ENCODE data around the gene OPHN1.
"Not testable (repeated sequence)": the region's sequence is repeated elsewhere in the genome, so short reads cannot be mapped to it uniquely, and the experiment has no call there.

The OPHN1 gene

DNA sequence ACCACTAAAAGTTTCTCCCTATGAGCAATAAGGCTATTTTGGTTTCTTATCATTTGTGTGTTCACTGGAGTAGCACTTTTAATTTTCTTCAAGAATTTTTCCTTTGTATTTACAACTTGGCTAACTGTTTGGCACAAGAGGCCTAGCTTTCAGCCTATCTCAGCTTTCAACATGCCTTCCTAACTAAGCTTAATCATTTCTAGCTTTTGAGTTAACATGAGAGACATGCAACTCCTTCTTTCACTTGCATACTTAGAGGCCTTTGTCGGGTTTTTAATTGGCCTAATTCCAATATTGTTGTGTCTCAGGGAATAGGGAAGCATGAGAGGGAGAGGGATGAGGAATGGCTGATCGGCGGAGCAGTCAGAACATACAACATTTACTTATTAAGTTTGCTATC, 349.8 kb downstream of the OPHN1 start:
- DNase-seq (ENCODE audit: extremely low read depth in 1 of 2, low read depth in 1 of 2) = no peak

DNA sequence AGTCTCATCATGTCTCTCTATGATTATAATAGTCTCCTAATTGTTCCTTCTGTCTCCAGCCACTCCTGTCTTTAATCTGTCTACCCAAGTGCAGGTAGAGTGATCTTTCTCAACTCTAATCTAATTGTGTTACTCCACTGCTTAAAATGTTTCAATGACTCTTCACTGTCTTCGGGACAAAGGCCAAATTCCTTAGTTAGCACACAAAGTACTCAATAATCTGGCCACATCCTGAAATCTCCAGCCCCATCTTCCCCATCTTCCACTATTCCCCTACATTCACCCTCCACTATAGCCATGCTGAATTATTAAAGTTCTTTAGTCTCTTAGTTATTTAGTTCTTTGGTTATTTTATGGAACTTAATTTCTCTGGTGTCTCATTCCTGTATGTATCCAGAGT, 353.3 kb downstream of the OPHN1 start:
- DNase-seq (ENCODE audit: extremely low read depth in 1 of 2, low read depth in 1 of 2) = no peak

DNA sequence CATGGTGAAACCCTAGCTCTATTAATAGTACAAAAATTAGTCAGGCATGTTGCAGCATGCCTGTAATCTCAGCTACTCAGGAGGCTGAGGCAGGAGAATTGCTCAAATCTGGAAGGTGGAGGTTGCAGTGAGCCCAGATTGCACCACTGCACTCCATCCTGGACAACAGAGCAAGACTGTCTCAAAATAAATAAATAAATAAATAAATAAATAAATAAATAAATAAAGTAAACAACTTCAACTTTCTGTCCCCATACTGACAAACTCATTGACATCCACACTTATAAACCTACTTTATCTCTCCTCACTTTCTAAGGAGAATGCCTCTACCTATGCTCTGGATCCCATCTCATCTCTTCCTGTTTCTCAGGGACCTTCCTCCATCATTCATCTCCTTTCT, 354.5 kb downstream of the OPHN1 start:
- not testable (repeated sequence) for DNase-seq (ENCODE audit: extremely low read depth in 1 of 2, low read depth in 1 of 2)

DNA sequence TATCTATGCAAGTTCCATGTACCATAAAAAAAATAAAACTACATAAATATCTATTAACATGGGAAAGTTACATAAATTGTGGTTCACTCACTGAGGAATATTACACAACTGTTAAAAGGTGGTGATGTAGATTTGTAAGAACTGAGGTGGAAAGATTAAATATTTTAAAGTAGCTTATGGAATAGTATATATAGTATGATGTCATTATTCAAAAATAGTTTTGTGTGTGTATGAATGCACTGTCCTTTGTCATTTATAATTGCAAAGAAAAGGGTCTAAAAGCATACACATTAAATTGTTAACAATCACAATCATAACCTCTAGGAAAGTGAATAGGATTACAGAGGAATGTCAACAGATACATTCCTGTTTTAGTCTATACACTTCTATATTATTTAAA, 355.9 kb downstream of the OPHN1 start:
- DNase-seq (ENCODE audit: extremely low read depth in 1 of 2, low read depth in 1 of 2) = no peak

DNA sequence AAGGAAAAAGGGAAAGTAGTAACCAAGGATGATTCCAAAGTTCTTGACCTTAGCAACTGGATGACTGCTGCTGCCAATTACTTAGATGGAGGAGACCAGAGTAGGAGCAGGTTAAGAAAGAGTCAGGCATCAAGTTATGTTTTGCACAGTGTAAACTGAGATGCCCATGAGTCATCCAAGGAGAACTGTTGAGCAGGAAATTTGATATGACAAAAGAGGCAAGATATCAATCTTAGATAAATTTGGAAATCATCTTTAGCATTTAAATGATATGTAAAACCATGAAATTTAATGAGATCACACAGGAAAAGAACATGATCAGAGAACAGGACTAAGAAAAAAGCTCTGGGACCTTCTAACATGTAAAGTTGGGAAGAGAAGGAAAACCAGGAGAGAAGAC, 361.3 kb downstream of the OPHN1 start:
- DNase-seq (ENCODE audit: extremely low read depth in 1 of 2, low read depth in 1 of 2) = no peak

DNA sequence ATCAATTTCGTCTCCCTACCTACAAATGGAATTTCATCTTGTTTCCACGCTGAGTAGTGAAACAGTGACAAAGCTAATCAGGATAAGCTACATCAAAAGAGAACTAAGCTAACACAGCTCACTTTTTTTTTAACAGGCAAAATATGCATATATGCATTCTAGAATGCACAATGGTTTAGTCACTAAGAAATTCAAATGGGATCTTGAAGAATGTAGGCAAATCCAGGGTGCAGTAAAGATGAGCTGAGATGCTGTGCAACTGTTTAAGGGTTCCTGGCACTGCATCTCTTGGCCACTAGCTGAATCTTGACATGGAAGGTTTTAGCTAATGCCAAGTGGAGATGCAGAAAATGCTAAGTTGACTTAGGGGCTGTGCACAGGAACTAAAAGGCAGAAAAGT, 363.2 kb downstream of the OPHN1 start:
- not testable (repeated sequence) for DNase-seq (ENCODE audit: extremely low read depth in 1 of 2, low read depth in 1 of 2)

DNA sequence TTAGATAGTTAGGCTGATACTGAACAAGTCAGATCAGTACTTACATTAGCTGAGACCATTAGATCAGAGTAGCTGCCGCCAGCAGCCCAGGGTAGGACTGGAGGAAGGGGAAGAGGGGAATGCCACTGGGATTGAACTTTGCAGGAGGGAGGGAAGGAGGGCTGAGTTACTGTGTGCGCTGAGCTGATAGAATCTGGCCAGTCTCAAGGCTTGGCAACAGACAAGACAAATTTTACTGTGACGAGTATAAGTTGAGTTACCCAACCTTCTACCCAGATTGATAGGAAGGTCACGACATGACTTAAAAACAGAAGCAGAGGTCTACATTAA, 372.1 kb downstream of the OPHN1 start:
- DNase-seq (ENCODE audit: extremely low read depth in 1 of 2, low read depth in 1 of 2) = no peak

DNA sequence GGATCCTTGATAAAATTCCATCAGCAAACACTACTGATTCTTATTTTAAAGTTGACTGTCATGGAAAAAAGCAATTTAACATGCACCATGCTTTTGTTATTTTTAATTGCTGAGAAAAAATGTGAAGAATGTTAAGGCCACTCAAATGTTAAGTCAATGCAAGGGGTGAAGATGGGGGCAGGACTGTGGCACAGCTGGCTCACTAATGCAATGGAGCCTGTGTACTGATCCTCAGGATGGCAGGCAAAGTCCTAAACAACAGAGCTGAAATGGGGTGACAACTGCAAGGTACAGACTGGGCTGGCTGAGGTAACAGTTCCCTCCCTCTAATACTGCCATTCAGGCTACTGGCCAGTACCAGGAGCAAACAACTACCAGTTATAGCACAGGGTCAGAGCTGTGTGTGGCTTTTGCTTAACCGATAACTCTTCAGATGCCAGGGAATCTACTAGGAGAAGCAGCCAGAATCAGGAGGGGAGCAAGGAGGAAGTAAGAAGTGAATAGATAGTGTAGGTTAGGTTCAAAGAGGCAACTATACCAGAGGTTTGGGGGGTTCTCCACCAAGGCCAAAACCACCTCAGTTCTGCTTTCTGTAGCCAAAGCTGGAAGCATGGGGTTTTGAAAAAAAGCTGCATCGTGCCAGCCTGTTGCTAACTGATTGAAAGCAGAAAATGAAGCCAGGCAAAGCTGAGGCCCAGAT, 372.6 kb downstream of the OPHN1 start:
- no peak for DNase-seq (ENCODE audit: extremely low read depth in 1 of 2, low read depth in 1 of 2)

DNA sequence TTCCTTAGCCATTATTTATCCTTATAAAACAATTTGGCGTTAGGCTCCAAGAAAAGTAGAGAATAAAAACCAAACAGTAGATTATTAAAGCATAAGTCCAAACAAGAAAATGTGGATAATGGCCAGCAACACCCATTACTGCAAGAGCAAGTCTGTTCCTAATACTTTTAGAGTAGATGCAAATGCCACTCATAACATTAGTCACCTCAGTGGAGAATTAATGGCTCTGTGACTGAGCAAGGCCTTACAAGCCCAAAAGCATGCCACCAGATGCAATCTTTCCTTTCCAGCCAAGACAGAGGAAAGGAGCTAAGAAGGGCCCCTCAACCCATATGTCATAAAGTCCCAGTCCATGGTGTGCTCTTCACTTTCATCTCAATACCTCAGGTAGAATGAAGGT, 373.8 kb downstream of the OPHN1 start:
- DNase-seq (ENCODE audit: extremely low read depth in 1 of 2, low read depth in 1 of 2) = no peak

DNA sequence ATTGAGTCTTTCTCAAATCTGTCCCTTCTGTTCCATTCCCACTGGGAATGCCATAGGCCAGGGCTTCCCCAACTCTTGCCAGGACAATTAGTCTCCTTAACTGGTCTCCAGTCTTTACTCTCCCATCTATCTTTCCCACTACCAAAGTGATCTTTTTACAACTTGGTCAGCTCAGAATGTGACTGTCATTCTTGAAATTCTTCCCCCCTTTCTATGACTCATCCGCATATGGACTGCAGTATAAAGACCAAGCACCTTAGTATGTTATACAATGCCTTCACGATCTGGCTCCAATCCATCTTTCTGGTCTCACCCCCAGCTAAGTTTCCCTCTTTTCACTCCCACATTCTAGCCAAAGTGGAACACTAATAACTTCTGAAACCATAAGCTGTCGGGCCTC, 383.8 kb downstream of the OPHN1 start:
- DNase-seq (ENCODE audit: extremely low read depth in 1 of 2, low read depth in 1 of 2) = no peak

DNA sequence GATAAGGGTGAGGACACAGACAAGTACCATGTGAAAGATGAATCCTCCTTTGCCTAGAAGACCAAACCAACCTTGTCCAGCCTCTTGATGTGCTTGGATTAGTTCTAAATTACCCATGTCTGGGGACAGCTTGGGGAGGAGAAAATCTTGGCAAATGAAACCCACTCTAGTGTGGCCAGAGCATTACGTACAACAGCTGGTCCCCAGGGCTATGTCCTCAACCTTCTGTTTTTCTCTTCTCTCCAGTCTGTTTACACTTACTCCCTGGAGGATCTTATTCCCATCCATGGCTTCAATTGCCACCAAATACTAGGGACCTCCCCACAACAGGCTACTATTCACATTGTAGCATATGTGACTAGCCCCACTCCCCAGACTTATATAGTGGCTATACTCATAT, 384.5 kb downstream of the OPHN1 start:
- no peak for DNase-seq (ENCODE audit: extremely low read depth in 1 of 2, low read depth in 1 of 2)

DNA sequence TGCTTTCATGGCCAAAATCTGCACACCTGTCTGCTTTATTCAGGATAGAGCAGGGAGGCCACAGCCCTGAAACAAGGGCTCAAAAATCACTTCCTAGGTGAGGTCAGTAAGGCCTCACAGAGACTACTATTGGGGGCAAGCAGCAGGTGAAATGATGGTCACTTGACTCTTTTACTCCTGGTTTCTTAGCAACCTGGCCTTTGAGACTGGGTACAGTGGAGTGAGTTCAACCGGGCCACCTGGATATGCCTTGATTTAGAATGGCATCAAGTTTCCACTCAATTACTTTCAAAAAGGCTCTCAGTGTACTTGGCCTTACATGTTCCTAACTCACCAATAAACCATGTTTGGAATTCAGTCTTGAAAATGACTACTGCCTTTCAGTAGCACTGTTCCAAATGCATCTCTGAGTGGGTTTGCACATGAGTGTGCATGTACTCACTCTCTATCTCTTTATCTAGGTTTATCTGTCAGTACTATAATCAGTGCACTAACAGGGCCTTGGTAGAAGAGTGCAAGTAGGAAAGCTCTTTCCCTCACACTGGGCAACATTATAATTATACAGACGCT, 388.2 kb downstream of the OPHN1 start:
- DNase-seq (ENCODE audit: extremely low read depth in 1 of 2, low read depth in 1 of 2) = no peak

DNA sequence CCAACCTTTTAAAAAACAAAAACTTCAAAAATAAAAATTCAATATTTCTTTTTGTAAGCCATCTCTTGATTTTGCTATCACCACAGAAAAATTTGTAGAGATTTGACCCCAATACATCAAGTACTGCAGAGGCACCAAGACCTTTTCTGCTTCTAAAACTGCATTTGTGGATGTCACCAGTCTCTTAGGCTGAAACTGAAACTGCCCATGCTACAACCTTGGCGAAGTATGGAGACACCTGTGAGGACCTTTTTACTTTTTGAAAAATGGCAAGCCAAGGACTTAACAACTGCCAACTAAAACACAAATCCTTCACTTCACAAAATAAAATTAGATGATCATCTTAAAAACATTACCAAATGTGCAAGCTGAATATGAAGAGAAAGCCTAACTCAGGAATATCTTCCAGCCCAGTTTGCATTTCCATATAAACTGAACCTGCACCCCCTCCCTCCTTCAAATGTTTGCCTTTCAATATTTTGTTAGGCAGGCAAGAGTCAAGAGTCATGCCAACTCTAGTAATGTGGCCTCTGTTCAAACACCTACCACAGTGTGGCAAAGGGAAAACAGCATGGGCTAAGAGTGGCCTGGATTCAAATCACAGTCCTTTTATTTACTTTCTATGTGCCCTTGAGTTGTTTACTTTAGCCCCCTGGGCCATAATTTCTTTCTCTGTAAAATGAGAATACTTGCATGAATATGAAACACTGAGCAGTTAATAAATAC, 389.4 kb downstream of the OPHN1 start:
- no peak for DNase-seq (ENCODE audit: extremely low read depth in 1 of 2, low read depth in 1 of 2)

DNA sequence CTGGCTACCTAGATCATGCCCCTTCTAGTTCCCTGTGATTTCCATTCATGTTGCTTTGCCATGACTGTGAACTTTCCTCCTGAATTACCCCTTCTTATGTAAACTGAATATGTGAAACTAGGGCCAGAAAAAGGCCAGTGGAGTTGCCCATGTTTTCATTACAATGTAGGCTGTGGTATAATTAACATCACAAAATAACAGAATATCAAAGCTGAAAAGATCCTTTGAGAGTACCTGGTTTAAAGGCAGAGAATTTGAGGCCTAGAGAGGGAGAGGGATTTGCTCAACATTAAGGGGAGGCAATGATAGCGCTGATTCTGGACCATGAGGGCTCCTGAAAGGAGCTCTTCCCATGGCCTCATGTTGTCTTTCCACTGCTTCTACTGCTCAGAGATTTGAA, 392.2 kb downstream of the OPHN1 start:
- no peak for DNase-seq (ENCODE audit: extremely low read depth in 1 of 2, low read depth in 1 of 2)

DNA sequence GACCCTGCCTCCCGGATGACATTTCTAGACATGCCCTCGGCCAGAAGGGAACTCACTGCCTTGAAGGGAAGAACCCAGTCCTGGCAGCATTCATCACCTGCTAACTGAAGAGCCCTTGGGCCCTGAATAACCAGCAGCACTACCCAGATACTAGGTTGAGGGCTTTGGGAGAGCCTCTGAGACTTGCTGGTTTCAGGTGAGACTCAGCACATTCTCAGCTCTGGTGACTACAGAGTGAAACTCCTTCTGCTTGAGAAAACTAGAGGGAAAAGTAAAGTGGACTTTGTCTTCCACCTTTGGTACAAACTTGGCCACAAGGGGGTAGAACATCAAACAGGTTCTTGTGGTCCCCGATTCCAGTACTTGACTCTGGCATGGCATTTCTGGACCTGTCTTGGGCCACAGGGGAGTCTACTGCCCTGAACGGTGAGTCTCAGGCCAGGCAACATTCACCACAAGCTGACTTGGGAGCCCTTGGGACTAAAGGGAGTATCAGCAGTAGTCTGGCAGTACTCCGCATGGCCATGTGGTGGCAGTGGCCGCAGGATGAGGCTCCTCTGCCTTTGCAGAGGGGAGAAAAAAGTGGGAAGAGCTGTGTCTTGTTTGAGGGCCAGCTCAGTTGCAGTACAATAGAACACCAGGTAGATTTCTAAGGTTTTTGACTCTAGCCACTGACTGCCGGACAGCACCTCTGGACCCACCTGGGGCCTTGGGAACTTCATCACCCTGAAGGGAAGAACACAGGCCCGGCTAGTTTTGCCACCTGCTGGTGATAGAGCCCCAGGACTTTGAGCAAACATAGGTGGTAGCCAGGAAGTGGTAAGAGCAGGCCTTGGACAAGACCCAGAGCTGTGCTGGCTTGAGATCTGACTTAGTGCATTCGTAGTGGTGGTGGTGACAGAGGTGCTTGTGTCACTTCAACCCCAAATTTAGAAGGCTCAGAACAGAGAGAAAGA, 414.8 kb downstream of the OPHN1 start:
- no peak for DNase-seq (ENCODE audit: extremely low read depth in 1 of 2, low read depth in 1 of 2)

DNA sequence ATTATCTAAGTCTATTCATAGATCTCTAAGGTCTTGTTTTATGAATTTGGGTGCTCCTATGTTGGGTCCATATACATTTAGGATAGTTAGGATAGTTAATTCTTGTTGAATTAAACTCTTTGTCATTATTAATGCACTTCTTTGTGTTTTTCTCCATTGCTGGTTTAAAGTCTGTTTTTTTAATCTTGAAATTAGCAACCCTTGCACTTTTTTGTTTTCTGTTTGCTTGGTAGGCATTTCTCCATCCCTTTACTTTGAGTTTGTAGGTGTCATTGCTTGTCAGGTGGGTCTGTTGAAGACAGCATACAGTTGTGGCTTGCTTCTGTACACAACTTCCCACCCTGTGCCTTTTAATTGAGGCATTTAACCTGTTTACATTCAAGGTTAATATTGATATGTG, 434.8 kb downstream of the OPHN1 start:
- DNase-seq (ENCODE audit: extremely low read depth in 1 of 2, low read depth in 1 of 2) = no peak
